Measurements from ENCODE around the gene KIF5A. TPM values are rescaled to one million over a fixed set of nuclear protein-coding genes. Genes with fewer than 3 reads are reported as not detected.

KIF5A gene
- total and polyA plus RNA-seq, 2 of the 13 experiments (the other 11 are each of a cell fraction or from before 2014, with no cell fraction given) = 1.6 to 11.9 TPM

- no peak for TF ChIP-seq HNRNPH1 (optimal IDR thresholded peaks at IDR 0.05; ENCODE audit: low read depth, low read length)
These were observed 66.7 kb downstream of the KIF5A start (continued) for GRCh38 chr12:57616383-57617101.

- H3K36me3 ChIP-seq (replicated peaks in 1 of 2; ENCODE audit: control insufficient read depth in 1 of 2, insufficient read depth in 2 of 2, low read length in 2 of 2) = no peaks in the 10 kb centered on the region
- in situ Hi-C loops (cut with HindIII; ENCODE audit: extremely low pct_ligation_motif_present, low pct_unique_long_range_greater_than_20kb) (no loop called here), intact Hi-C loops (cut with micrococcal nuclease; ENCODE audit: unreplicated experiment) (no loop called here)
- FAIRE-seq = no peak
- no peak overlapping the region for H3K27ac ChIP-seq (ENCODE audit: extremely low read length, insufficient read depth, low read length)
- H2AFZ ChIP-seq (ENCODE audit: low read length) = no peak overlapping the region
- BruUV-seq (replicated peaks) = no TSS peak
- no peak for DNase-seq (ENCODE audit: low spot score)
- ChIA-PET CTCF (ENCODE audit: low intra/inter-chr PET ratio, low total read pairs) (no interaction called here), POLR2A (no interaction called here)
- H3K4me2 ChIP-seq (ENCODE audit: low read depth, low read length) = no peak overlapping the region
- peaks cover 16 to 40% of the 10 kb centered on the region in 2 experiments for H3K27me3 ChIP-seq (ENCODE audit: control insufficient read depth in 1 of 2, insufficient read depth in 2 of 2, low read length in 2 of 2)
- ATAC-seq = no peak
- peaks cover 45% of the 10 kb centered on the region for H3K4me1 ChIP-seq (ENCODE audit: insufficient read depth, low read length)
- no peaks in the 10 kb centered on the region for H3K79me2 ChIP-seq (ENCODE audit: insufficient read depth, low read length)
- no peak overlapping the region for H3K4me3 ChIP-seq (replicated peaks in 1 of 3; ENCODE audit: insufficient read depth in 1 of 3, low read depth in 2 of 3, low read length in 3 of 3)
- no peaks in the 10 kb centered on the region for H3K9me3 ChIP-seq (ENCODE audit: low read length)
- H4K20me1 ChIP-seq (ENCODE audit: insufficient read depth, low read length) = no peaks in the 10 kb centered on the region
- H3K9ac ChIP-seq (ENCODE audit: insufficient read depth, low read depth, low read length) = no peak overlapping the region
- 48% methylated on average over 11 of the region's 11 CpGs for WGBS (ENCODE audit: low lambda C conversion rate)
- no peak for TF ChIP-seq IRF9 (CRISPR knock-in tag; IDR thresholded peaks at IDR 0.05; ENCODE audit: borderline replicate concordance)
- TF ChIP-seq HBP1 (CRISPR knock-in tag; IDR thresholded peaks at IDR 0.05; ENCODE audit: low read depth) = no peak
- TF ChIP-seq MAF1 (CRISPR knock-in tag; IDR thresholded peaks at IDR 0.05; ENCODE audit: borderline replicate concordance) = no peak
- no peak for TF ChIP-seq PRDM10 (CRISPR knock-in tag; IDR thresholded peaks at IDR 0.05; ENCODE audit: low read depth)
- TF ChIP-seq EED (CRISPR knock-in tag; IDR thresholded peaks at IDR 0.05) = no peak
- no peak for TF ChIP-seq FOXP4 (CRISPR knock-in tag; IDR thresholded peaks at IDR 0.05)
- no peak for TF ChIP-seq MIXL1 (CRISPR knock-in tag; IDR thresholded peaks at IDR 0.05)
- TF ChIP-seq MLX (CRISPR knock-in tag; IDR thresholded peaks at IDR 0.05) = no peak
- TF ChIP-seq SIX1 (CRISPR knock-in tag; IDR thresholded peaks at IDR 0.05; ENCODE audit: borderline replicate concordance) = no peak
- TF ChIP-seq TRIM22 (IDR thresholded peaks at IDR 0.05) = no peak
- no peak for TF ChIP-seq BHLHE40 (IDR thresholded peaks at IDR 0.05; ENCODE audit: low read length)
These were observed 68.1 kb downstream of the KIF5A start for GRCh38 chr12:57617942-57618341.
